Thyroid gland (tissue), 4 donors: ENCODE data around the gene TRAF3IP3.

Experiments
- POLR2A ChIP-seq, 2 donors: fragments of 450-650 bp; IDR thresholded peaks; one replicate each; pipeline ENCODE4 v1.6.1; 2017; ENCODE audit warnings: antibody characterized with exemption in 2 of 2, mild to moderate bottlenecking in 2 of 2, moderate library complexity in 1 of 2
- TF ChIP-seq, protein P1 (sequence below), 6 experiments: fragments of 200-600 bp in 3 of 6; fragments of 450-650 bp in 3 of 6; sonication (generic) in 3 of 6; IDR thresholded peaks; one replicate each; pipeline ENCODE4 v1.5.1; 2016 to 2019; ENCODE audit warnings: antibody characterized with exemption in 6 of 6, mild to moderate bottlenecking in 2 of 6, inconsistent platforms in 1 of 6, moderate library complexity in 1 of 6

DNA sequence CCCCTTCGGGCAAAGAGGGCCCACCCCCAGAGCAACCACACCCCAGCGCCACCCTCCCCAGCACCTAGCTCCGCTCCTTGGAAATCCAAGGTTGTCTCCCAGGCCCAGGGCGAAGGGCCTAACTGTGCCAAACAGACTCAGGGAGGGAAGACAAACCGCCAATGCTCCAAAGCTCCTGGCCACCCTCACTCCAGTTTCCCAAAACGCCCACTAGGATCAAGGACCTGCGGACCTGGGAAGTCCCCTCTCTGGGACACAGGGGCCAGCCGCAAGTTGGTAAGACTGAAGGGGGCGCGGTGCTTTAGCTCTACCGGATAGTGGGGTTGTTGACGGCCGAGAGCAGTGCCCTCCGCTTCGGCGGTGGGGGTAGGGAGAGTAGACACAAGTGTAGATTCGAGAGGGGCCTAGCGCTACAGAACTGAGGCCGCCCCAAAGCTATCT lies 49.5 kb downstream of the TRAF3IP3 start:
- TF ChIP-seq, protein P1, sequence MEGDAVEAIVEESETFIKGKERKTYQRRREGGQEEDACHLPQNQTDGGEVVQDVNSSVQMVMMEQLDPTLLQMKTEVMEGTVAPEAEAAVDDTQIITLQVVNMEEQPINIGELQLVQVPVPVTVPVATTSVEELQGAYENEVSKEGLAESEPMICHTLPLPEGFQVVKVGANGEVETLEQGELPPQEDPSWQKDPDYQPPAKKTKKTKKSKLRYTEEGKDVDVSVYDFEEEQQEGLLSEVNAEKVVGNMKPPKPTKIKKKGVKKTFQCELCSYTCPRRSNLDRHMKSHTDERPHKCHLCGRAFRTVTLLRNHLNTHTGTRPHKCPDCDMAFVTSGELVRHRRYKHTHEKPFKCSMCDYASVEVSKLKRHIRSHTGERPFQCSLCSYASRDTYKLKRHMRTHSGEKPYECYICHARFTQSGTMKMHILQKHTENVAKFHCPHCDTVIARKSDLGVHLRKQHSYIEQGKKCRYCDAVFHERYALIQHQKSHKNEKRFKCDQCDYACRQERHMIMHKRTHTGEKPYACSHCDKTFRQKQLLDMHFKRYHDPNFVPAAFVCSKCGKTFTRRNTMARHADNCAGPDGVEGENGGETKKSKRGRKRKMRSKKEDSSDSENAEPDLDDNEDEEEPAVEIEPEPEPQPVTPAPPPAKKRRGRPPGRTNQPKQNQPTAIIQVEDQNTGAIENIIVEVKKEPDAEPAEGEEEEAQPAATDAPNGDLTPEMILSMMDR (IDR thresholded peaks at IDR 0.05): no peak
- no peak for TF ChIP-seq POLR2A (IDR thresholded peaks at IDR 0.05)
